GM21717 (cell line): Measurements from ENCODE around the gene FOXO3.

Source experiments
- ATAC-seq: cut with Tn5 transposase; IDR thresholded peaks from one replicate; pipeline ENCODE4 v1.9.1; 2021; ENCODE audit warnings: mild to moderate bottlenecking, moderate library complexity; ENCODE audit not compliant: unreplicated experiment

FOXO3 gene

DNA sequence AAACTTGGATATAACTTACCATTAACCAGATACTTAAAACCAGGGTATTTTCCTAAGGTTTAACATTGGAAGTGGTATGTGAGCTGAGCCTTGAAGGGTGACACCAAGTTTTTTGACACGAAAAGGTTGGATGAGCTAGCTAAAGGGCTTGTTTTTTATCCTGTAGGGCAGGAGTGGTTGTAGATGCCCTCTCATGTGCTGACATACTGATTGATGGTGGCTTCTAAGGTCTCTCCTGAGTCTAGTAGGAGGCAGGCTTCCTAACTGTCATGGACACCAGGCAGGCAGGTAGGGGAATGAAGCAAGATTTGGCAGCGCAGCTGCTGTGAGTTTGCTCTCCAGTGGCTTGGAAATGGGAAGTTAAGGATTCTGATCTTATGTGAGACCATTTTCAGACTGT is 66.1 kb downstream of the FOXO3 start:
- no peak for ATAC-seq

DNA sequence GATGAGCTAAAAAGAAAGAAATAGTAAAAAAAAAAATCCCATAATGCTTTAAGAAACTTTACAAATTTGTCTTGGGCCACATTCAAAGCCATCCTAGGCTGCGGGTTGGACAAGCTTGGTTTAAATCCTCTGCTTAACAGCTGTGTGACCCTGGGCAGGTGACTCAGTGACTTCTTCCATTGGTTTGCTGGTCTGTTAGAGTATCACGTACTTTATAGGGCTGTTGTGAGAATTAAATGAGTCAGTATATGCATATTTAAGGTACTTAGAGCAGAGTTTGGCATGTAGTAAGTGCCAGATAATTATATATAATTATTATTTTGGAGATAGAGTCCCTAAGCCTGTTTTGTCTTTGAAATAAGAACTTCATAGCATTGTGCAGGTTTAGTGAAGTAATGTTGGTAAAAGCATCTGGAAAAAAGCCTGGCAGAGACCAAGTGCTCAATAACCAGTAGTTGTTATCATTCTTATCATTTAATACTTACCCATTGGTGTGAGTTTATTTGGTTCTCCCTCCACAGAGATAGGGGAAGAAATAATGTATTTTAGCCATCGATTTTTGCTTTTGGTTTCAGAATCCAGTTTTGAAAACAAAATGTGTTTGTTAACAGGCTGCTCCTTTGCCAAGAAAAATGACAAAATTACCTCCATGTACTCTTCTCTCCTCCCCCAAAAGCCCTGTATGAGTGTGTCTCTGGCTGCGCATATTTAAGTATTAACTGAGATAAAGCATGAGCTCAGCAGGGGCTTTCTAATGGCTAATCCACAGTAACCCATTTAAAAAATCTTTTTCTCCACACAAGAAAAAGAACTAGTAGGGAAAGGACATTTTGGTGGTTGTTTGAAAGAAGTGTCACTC is 67.2 kb downstream of the FOXO3 start:
- no peak for ATAC-seq

- peak; percentile 46 for ATAC-seq
Measured at GRCh38 chr6:108630050-108630714, 69.5 kb downstream of the FOXO3 start.

GRCh38 chr6:108632441-108632840 is 71.7 kb downstream of the FOXO3 start:
- ATAC-seq, result no peak

DNA sequence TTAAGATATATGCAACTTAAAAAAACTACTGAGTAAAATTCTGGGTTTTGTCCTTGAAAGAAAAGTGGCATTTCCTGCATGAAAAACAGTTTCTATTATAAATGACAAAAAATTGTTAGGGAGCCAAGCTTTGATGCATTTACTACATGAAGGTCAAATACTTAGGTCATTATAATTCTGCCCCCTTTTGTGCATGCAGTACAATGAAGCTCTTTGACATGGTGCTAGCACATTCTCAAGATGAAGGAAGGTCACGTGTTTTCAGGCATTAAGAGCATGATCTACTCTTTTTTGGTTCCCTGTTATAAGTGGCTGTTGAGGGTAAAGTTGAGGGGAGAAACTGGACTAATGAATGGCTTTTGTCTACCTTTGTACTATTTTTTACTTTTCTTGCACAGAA is 72.7 kb downstream of the FOXO3 start:
- ATAC-seq, result no peak

DNA sequence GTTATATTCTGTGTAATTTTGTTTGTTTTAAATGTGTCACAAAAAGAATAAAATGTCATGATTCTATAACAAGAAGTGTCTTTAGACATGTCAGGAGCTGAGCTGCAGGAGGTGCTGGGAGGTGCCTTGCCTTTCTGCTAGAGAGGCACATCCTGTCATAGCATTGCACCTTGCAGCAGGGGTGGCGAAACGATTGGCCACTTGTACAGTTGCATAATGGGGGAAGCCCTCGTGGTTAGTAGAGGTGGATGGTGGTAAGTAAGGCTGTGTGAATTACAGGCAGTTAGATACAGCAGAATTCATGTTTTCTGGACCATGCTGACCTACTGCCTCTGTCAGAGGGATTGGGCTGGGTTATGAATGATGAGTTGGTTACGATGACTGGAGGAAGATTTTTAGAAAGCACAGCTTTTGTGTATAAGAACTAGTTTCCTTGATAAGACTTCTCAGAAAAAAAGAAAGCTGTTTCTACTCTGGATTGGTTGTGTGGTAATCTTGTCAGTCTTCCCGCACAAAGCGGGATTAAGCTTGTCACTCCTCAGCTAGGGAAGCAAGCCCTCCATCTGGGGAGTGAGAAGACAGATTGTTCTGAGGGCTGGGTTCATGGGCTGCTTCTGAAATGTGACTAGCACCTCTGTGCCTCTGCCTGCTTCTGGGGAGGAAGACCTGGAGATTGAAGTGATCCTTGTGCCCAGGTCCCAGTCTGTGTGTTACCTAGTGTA is 74.9 kb downstream of the FOXO3 start:
- no peak for ATAC-seq

DNA sequence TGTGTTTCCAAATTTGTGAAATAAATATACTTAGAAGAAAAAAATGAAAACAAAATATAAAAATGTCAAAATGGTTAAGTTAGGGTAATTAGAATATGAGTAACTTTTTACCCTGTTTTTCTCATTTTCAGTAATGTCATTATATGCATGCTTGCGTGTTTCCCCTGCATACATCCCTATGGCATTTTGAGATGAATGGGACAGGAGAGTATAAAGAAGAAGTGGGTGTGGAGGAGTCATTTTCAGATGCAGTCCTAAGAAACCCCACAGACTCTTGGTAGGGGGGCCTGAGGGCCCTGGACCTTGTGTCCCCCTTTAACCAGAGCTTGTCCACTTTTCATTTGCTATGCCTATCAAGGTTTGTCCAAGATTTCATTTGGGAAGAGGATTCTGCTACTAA is 77.2 kb downstream of the FOXO3 start:
- no peak for ATAC-seq

- no peak for ATAC-seq
Measured at GRCh38 chr6:108638993-108639392, 78.3 kb downstream of the FOXO3 start.

- peak; percentile 53 for ATAC-seq
Measured at GRCh38 chr6:108640104-108640503, 79.4 kb downstream of the FOXO3 start.

DNA sequence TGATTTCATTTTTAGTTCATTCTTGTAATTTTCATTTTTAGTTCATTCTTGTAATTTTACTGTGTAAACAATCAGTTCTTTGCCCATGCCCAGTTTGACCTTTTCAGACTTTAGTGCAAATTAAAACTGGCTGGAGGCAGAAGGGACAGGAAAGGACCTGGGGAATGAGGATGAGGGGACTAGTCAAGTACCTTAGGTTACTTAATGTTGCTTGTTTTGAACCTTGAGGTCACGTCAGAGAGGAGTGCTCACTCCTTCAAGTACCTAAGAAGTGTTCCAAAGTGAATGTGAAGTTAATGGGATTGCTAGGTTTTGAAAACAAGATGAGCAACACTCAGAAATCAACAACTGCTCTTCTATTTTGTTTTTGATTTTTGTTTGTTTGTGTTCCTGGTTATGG is 82.5 kb downstream of the FOXO3 start:
- no peak for ATAC-seq

DNA sequence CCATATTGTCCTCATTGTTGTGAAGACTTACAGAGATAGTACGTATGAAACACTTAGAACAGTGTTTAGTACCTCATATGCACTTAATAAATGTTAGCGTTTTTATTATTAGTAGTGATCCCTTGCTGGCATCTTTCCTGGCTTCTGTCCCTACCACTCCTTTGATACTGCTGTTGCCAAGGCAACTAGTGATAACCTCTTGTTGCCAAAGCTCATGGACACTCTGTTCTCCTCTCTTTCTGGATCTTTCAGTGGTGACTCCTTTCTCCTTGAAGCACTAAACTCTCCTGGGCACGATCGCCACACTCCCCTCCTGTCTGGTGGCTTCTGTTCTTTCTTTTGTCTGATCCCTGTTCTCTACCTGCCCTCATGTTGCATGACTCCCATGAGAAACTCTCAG is 83.5 kb downstream of the FOXO3 start:
- ATAC-seq, result no peak

DNA sequence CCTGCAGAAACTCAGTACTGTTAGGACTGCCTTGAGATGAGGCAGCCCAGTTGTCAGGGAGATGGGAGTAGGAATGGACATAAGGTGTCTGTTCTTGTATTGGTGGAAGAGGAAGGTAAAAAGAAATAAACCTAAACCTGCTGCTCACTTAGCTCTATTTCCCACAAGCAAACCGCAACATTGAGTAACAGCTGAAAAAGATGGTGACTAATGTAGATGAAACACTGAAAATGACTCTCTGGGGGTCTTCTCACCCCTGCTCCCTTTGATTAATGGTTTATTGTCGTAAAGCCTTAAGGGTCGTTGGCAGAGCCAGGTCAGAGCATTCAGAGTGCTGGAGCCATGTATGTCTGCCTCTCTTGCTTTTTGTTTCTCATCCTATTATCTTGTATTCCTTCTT is 87.5 kb downstream of the FOXO3 start:
- ATAC-seq, result no peak

GRCh38 chr6:108650325-108650724 is 89.6 kb downstream of the FOXO3 start:
- ATAC-seq, result no peak

DNA sequence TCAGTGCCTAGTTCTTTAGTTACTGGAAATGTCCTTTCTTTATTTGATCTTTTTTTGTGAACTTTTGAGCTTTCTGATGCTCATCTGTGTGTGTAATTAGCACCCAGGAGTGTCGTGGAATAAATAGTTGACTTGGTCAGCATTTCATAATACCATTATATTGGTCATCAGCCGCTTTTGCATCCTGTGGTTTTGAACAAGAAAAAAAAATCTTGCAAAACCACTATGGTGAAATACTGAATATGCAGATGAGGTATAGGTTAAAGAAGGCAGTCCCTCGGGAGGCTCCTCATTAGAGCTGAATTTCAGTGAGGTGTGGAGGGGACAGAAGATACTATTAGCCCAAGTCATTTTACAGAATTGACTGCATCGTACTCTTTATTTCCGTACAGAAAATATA is 90.1 kb downstream of the FOXO3 start:
- no peak for ATAC-seq

- no peak for ATAC-seq
Measured at GRCh38 chr6:108651340-108652227, 90.9 kb downstream of the FOXO3 start.

DNA sequence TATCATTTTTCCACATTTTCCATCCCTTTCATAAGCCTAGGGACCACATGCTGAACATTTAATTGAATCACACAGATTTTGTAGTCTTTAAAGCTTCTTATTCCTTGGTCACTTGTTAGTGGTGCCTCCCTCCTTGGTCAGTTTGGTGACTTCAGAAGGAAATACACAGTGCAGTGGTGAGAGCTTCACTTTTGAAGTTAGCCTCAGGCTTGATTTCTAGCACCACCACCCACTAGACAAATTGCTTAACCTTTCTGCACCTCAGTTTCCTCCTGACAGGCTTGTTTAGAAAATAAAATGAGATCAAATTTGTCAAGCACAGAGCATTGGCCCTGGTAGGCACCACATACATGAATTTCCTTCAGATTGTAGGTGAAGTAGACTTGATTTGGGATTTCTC is 91.7 kb downstream of the FOXO3 start:
- no peak for ATAC-seq

DNA sequence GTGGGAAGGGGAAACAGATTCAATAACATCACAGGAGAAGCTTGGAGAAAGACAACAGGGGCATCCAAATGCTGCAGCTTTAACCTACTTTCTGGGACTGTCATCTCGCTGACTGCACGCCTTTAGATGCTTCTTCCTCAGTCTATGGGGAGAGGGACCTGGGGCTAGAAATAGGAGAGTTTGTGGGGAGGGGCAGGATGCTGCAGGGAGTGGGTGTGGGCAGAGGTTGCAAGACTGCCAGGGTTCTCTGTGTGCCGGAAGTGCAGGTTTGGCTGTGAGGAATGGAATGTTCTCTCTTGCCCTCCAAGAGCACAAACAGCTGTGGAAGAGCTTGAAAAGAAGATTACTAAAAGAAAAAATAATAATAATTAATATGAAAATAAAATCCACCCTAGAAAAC is 93.2 kb downstream of the FOXO3 start:
- no peak for ATAC-seq

DNA sequence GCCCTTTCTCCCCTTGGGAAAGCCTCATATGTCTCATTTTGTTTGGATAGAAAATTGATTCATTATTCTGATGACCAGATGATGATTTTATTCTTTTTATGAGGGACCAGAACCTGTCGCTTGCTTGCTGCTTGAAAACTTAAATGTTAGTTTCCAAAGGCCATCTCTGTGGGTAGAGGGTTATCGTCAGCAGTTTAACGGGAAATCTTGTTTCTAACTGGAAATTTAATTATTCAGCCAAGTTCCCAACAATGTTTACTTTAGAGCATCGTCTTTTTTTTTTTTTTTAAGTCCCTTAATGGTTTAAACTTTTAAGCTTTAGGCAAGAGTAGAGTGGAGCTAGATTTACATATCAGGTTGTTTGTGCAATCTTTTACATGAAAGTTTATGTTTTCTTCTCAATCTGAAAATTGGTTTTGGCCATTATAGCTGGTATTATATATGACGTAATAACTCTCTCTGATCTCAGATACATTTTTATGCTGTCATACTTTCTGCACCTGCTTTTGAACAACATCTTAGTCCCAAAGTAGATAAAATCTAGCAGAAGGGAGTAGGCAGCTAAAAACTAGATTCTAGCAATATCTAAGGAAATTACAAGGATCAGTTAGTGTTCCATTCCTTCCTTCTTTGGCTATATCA is 93.9 kb downstream of the FOXO3 start:
- no peak for ATAC-seq

DNA sequence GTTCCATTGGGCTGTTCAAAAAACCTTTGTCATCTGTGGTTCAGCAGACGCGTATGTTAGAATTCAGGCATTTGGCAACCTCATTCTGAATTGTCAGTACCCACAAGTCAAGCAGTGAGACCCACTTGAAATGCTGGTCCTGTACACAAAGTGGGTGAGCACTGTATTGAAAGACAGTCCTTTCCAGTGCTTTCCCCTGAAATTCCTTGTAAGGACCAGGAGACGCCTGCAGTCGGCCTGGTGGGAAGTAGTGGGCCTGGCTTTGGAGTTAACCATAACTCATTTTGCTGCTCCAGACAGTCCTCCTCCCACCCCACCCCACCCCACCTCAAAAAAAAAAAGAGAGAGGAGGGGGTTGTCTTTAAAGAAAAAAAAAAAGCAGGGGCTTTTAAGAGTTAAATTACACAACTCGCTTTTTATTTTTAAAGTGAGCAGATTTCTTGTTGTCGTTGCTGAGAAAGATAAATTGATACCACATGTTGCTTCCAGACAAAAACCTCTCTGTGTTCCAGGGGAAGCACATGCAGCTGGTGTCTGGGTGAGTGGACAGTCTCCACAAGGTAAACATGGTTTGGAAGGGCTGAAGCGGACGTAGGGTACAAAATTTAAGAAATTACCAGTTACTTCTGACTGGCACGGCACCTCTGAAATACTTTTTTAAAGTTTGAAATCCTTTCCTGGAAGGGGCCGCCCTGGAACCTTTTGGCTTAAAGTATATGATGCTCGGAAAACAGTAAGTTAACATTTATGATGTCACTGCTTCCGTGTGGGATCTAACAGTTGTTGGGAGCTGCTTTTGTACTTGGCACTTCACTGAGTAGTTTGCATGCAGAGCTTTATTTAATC is 95.3 kb downstream of the FOXO3 start:
- ATAC-seq, result no peak
